RCC 7860 (cell line): Measurements from ENCODE around the gene CEP250.

Experiments used
- DNase-seq: peaks from one replicate; pipeline ENCODE4 v3.0.0-alpha.2; 2015; ENCODE audit warnings: low spot score
- FAIRE-seq: peaks from 2 replicates; lab custom pipeline; 2012; peaks lifted over from hg19 to GRCh38; lab: Jason Lieb, UNC

Gene CEP250

DNA sequence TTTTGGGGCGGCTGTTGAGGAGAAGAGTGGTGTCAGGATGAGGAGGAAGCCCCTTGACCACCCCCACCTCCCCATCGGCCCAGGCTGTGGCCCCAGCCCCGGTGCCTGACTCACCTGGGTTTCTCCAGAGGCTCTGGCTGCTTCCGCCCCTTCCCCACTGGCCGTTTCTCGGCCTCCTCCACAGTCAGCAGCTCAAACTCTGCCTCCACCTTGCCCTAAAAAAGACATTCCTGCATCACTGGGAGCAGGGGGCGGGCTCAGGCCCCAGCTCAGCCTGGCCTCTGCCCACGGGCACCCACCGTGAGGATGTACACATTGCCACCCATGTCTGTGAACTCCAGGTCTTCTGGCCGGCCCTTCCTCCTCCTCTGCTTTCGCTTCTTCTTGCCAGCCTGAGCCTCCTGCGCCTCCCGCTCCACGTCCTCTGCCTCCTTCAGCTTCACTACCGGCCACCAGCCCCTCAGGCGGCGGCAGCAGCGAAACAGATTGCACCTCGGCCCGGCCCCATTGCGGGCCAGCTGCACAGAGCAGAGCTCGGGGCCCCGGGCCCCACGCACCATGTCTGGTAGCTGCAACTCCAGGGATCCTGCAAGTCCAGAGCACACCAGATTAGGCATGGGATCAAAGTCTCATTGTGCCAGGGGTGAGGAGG, 103.8 kb downstream of the CEP250 start:
- FAIRE-seq: no peak
- no peak for DNase-seq

GRCh38 chr20:35560105-35560511, 104.7 kb downstream of the CEP250 start:
- DNase-seq: no peak
- no peak for FAIRE-seq

DNA sequence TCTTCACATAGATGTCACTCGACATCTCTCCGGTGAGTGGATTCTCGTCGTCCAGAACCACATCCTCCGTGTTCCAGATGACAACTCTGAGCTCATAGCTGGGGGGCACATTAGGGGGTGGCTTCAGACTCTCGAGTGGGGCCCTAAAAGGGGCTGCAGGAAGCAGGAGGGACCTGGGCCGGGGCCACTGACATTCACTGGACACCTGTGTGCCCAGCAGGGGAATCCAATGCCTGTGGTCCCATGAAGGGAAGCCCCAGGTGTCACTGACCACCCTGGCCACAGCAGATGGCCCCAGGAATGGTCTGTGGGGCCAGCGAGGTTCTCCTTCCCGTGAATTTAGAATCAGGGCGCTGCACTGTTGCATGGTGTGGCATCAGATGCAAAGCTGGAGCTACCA, 105.1 kb downstream of the CEP250 start:
- FAIRE-seq: no peak

GRCh38 chr20:35561268-35561667, 105.9 kb downstream of the CEP250 start:
- DNase-seq (peak; percentile 44), FAIRE-seq (no peak)

More for the DNA sequence above, 105.1 kb downstream of the CEP250 start:
- no peak for DNase-seq

GRCh38 chr20:35561671-35562070, 106.3 kb downstream of the CEP250 start:
- DNase-seq: no peak
- FAIRE-seq: no peak

DNA sequence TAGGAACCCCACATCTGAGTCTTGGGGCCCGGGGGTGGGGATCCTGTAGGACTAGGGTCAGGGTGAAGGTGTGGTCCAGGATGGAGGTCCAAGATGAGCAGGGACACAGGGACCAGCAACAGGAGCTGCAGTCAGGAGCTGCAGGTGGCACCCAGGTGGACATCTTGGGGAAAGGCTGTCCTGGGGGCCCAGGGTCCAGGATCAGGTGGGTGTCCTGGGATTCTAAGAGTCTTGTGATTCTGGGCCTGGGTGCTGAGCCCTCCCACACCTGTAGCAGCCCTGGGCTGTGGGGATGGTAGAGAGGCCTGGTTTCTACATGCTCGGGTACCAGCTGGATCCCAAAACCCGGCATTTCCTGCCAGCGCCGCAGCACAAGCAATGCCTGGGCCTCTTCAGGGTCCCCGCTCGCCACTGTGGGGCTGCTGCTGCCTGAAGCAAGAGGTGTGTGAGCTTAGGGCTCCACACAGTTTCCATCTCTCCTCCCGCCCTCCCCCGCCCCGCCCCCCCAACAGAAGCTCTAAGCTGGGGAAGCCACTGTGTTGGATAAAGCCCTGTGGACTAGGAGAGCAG, 107.2 kb downstream of the CEP250 start:
- DNase-seq: no peak
- FAIRE-seq: no peak

- FAIRE-seq (no peak), DNase-seq (no peak)
Observed at GRCh38 chr20:35563834-35564233, 108.4 kb downstream of the CEP250 start.

GRCh38 chr20:35564905-35565304, 109.5 kb downstream of the CEP250 start:
- FAIRE-seq: no peak
- no peak for DNase-seq

GRCh38 chr20:35568645-35569044, 113.2 kb downstream of the CEP250 start:
- DNase-seq (peak; percentile 29), FAIRE-seq (no peak)
